ENCODE measurements around the gene HHATL.

DNA sequence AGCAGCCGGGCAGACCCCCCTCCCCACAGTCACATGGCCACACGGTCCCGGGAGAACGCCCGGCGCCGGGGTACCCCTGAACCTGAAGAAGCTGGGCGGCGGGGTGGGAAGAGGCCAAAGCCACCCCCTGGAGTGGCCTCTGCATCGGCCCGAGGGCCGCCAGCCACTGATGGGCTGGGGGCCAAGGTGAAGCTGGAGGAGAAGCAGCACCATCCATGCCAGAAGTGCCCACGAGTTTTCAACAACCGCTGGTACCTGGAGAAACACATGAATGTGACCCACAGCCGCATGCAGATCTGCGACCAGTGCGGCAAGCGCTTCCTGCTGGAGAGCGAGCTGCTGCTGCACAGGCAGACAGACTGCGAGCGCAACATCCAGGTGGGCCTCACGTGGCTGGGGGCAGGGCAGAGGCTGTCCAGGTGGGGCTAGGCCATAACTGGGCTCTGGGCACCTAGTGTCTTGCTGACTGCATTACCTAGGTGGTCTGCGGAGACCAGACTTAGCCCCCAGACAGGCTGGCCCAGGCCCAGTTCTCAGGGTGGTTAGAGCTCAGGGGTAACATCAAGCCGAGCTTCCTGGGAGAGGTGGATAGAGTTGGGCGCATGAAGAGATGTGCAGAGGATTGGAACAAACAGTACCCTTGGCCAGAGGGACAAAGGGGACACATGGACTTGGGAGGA is 43.0 kb downstream of the HHATL start:
- TF ChIP-seq EZH2 (optimal IDR thresholded peaks at IDR 0.05; ENCODE audit: low read depth, low read length) = no peak
- no peak for TF ChIP-seq CTCF (IDR thresholded peaks at IDR 0.05; ENCODE audit: low read length)
